ENCODE results near the gene JAK1.

- TF ChIP-seq CTCF (IDR thresholded peaks at IDR 0.05; ENCODE audit: poor library complexity, severe bottlenecking) (no peak), EZH2 (IDR thresholded peaks at IDR 0.05; ENCODE audit: borderline replicate concordance, insufficient read depth, low read length, poor library complexity, severe bottlenecking) (no peak), POLR2AphosphoS5 (IDR thresholded peaks at IDR 0.05) (no peak), RAD21 (conservative IDR thresholded peaks at IDR 0.05) (no peak), REST (IDR thresholded peaks at IDR 0.05; ENCODE audit: borderline replicate concordance) (no peak), TAF1 (IDR thresholded peaks at IDR 0.05; ENCODE audit: low read depth) (no peak)
Observed at GRCh38 chr1:64903593-64903992, 62.8 kb downstream of the JAK1 start.
